Left renal pelvis (tissue), 4 donors: ENCODE measurements around the gene PPP1R3F. TPM values are rescaled to one million over a fixed set of nuclear protein-coding genes. Genes with fewer than 3 reads are reported as not detected.

Experiments used
- DNase-seq, 4 donors: peaks; one replicate each; pipeline ENCODE4 v3.0.0-alpha.2; 2013; ENCODE audit warnings: low read depth in 4 of 4, low spot score in 3 of 4
- polyA plus RNA-seq, 4 donors: library from polyadenylated mRNA; unstranded; fragments of 120-200 nt; gene quantifications; one replicate each; pipeline ENCODE4 v1.2.1, GENCODE V29; 2013; ENCODE audit not compliant: insufficient read length in 4 of 4

Gene PPP1R3F
- polyA plus RNA-seq, 4 donors, result 4.8 to 11.5 (median 5.0) TPM

GRCh38 chrX:49247916-49248811 is 21.4 kb upstream of the PPP1R3F start:
- DNase-seq, result no peak

GRCh38 chrX:49249071-49249470 is 20.5 kb upstream of the PPP1R3F start:
- no peak for DNase-seq

- no peak for DNase-seq
These were observed 20.0 kb upstream of the PPP1R3F start for GRCh38 chrX:49249616-49250015.

- no peak for DNase-seq
These were observed 19.5 kb upstream of the PPP1R3F start for GRCh38 chrX:49250066-49250465.

GRCh38 chrX:49250578-49250977 is 19.0 kb upstream of the PPP1R3F start:
- no peak for DNase-seq

- DNase-seq, result no peak
These were observed 18.3 kb upstream of the PPP1R3F start for GRCh38 chrX:49251325-49251724.

- DNase-seq, result no peak
These were observed 15.0 kb upstream of the PPP1R3F start for GRCh38 chrX:49254639-49255038.

- DNase-seq, result no peak
These were observed 13.2 kb upstream of the PPP1R3F start for GRCh38 chrX:49256268-49256995.

GRCh38 chrX:49257074-49257790 is 12.4 kb upstream of the PPP1R3F start:
- DNase-seq, result no peak

- no peak for DNase-seq
These were observed 11.5 kb upstream of the PPP1R3F start for GRCh38 chrX:49257846-49258748.

GRCh38 chrX:49258749-49259124 is 10.9 kb upstream of the PPP1R3F start:
- DNase-seq, result no peak

- no peak for DNase-seq
These were observed 9.2 kb upstream of the PPP1R3F start for GRCh38 chrX:49260221-49260985.

- DNase-seq, result no peak
These were observed 7.0 kb upstream of the PPP1R3F start for GRCh38 chrX:49262603-49263002.

GRCh38 chrX:49263631-49264030 is 6.0 kb upstream of the PPP1R3F start:
- DNase-seq, result no peak

GRCh38 chrX:49264460-49264859 is 5.1 kb upstream of the PPP1R3F start, which contains the start of gene FOXP3:
Gene FOXP3 (minus strand): TSS chrX:49264710. CDS start chrX:49258505, 6,205 bp downstream.
- DNase-seq, result no peak

- no peak for DNase-seq
These were observed 2.8 kb upstream of the PPP1R3F start for GRCh38 chrX:49266523-49267445.

GRCh38 chrX:49268702-49269009 is 937 bp upstream of the PPP1R3F start:
- no peak for DNase-seq

GRCh38 chrX:49269010-49269766 is 405 bp upstream of the PPP1R3F start:
- peak; percentile 85 to 92 (median 88) for DNase-seq
